Measurements from ENCODE around the gene RPL28. TPM values are rescaled to one million over a fixed set of nuclear protein-coding genes. Genes with fewer than 3 reads are reported as not detected.
A peak's percentile ranks its signal among the peaks of the same experiment; 100 is the strongest.

The RPL28 gene
- total and polyA plus RNA-seq, 2 donors (not counting 3 experiments of a cell fraction or from before 2014, with no cell fraction given): 1,872 to 3,435 TPM

- dilution Hi-C loops (cut with MboI; ENCODE audit: extremely low pct_ligation_motif_present, low sequenced_read_pairs): no loop called here
- H3K9me1 ChIP-seq (replicated peaks; ENCODE audit: control insufficient read depth, extremely low read depth, insufficient read depth, low read length): no peaks in the 10 kb centered on the region
- H3K9ac ChIP-seq (replicated peaks; ENCODE audit: extremely low read depth, insufficient read depth, low read length): no peak overlapping the region
- DNase-seq (ENCODE audit: low read depth, low spot score): no peak
- H3K4me3 ChIP-seq (replicated peaks in 1 of 3; ENCODE audit: insufficient read depth in 1 of 3, low read depth in 1 of 3, low read length in 3 of 3): no peak overlapping the region
- H3K79me2 ChIP-seq (ENCODE audit: control insufficient read depth, insufficient read depth, low read length): no peaks in the 10 kb centered on the region
- intact Hi-C loops (cut with micrococcal nuclease): no loop called here
- H2AFZ ChIP-seq (ENCODE audit: low read depth, low read length): no peak overlapping the region
- H3K9me3 ChIP-seq (replicated peaks; ENCODE audit: control insufficient read depth, insufficient read depth, low read length): no peaks in the 10 kb centered on the region
- H3K27me3 ChIP-seq (ENCODE audit: control insufficient read depth in 2 of 2, insufficient read depth in 2 of 2, low read length in 2 of 2): peaks cover 3% of the 10 kb centered on the region in 2 experiments
- no peak overlapping the region for H3K4me2 ChIP-seq (ENCODE audit: insufficient read depth, low read length)
- H3K4me1 ChIP-seq (ENCODE audit: control insufficient read depth, extremely low read depth, insufficient read depth, low read length): no peaks in the 10 kb centered on the region
- H3K36me3 ChIP-seq (ENCODE audit: control insufficient read depth in 2 of 2, extremely low read depth in 1 of 2, insufficient read depth in 2 of 2, low read length in 2 of 2): no peaks in the 10 kb centered on the region
- POLR2A ChIA-PET: no interaction called here
- no TSS peak for BruUV-seq (replicated peaks)
- H3K27ac ChIP-seq (ENCODE audit: insufficient read depth, low read depth, low read length): no peak overlapping the region
- FAIRE-seq: no peak
- H4K20me1 ChIP-seq (replicated peaks; ENCODE audit: control insufficient read depth, extremely low read depth, insufficient read depth, low read length): no peaks in the 10 kb centered on the region
- TF ChIP-seq MYC (IDR thresholded peaks at IDR 0.05; ENCODE audit: low read depth, low read length) (no peak), JUN (IDR thresholded peaks at IDR 0.05; ENCODE audit: borderline replicate concordance, insufficient read depth, insufficient read length, low read depth) (peak; percentile 6)
- CTCF ChIA-PET: no interaction called here
These were observed 46.7 kb downstream of the RPL28 start for GRCh38 chr19:55432241-55432959.

DNA sequence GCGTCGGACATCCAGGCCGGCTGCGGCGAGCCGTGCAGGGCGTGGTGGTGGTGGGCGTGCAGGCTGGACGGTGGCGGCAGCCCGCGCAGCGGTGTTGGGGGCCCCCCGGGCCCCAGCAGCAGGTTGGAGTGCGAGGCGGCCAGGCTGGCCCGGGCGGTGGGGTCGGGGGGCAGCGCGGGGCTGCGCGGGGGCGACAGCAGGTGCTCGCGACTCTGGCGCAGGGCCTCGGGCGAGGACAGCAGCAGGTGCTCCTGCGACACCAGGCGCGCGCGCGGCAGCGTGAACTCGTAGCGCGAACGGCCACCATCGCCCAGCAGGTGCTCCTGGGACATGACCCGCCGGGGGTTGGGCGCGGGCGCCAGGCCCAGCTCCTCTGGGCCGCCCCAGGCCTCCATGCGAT, 47.6 kb downstream of the RPL28 start:
- no TSS peak for BruUV-seq (replicated peaks)
- TF ChIP-seq JUN (IDR thresholded peaks at IDR 0.05; ENCODE audit: borderline replicate concordance, insufficient read depth, insufficient read length, low read depth) (no peak), POLR2A (IDR thresholded peaks at IDR 0.05; ENCODE audit: low read depth, low read length) (no peak), EZH2 (IDR thresholded peaks at IDR 0.05; ENCODE audit: borderline replicate concordance, low read depth, low read length, severe bottlenecking) (no peak), MYC (IDR thresholded peaks at IDR 0.05; ENCODE audit: low read depth, low read length) (no peak), CTCF (IDR thresholded peaks at IDR 0.05; ENCODE audit: extremely low read depth in 1 of 2, insufficient read depth in 1 of 2, low read depth in 1 of 2, low read length in 2 of 2) (no peak), MAX (IDR thresholded peaks at IDR 0.05; ENCODE audit: insufficient read depth, insufficient read length) (no peak), POLR2AphosphoS5 (IDR thresholded peaks at IDR 0.05; ENCODE audit: insufficient read depth, low read depth, low read length) (no peak), GATA2 (IDR thresholded peaks at IDR 0.05; ENCODE audit: insufficient read depth, insufficient read length, low read depth, low read length) (no peak), FOS (IDR thresholded peaks at IDR 0.05; ENCODE audit: borderline replicate concordance, insufficient read depth, low read length) (no peak)
- H3K9me3 ChIP-seq (replicated peaks; ENCODE audit: control insufficient read depth, insufficient read depth, low read length): no peaks in the 10 kb centered on the region
- no peak for FAIRE-seq
- intact Hi-C loops (cut with micrococcal nuclease) (no loop called here), dilution Hi-C loops (cut with MboI; ENCODE audit: extremely low pct_ligation_motif_present, low sequenced_read_pairs) (no loop called here)
- no peaks in the 10 kb centered on the region for H3K36me3 ChIP-seq (ENCODE audit: control insufficient read depth in 2 of 2, extremely low read depth in 1 of 2, insufficient read depth in 2 of 2, low read length in 2 of 2)
- no peak for DNase-seq (ENCODE audit: low read depth, low spot score)
- peaks cover 3% of the 10 kb centered on the region in 2 experiments for H3K27me3 ChIP-seq (ENCODE audit: control insufficient read depth in 2 of 2, insufficient read depth in 2 of 2, low read length in 2 of 2)
- H2AFZ ChIP-seq (ENCODE audit: low read depth, low read length): no peak overlapping the region
- no peaks in the 10 kb centered on the region for H3K79me2 ChIP-seq (ENCODE audit: control insufficient read depth, insufficient read depth, low read length)
- H3K9ac ChIP-seq (replicated peaks; ENCODE audit: extremely low read depth, insufficient read depth, low read length): no peak overlapping the region
- no peaks in the 10 kb centered on the region for H4K20me1 ChIP-seq (replicated peaks; ENCODE audit: control insufficient read depth, extremely low read depth, insufficient read depth, low read length)
- no peaks in the 10 kb centered on the region for H3K4me1 ChIP-seq (ENCODE audit: control insufficient read depth, extremely low read depth, insufficient read depth, low read length)
- H3K9me1 ChIP-seq (replicated peaks; ENCODE audit: control insufficient read depth, extremely low read depth, insufficient read depth, low read length): no peaks in the 10 kb centered on the region
- CTCF ChIA-PET: no interaction called here
- POLR2A ChIA-PET: no interaction called here
- H3K27ac ChIP-seq (ENCODE audit: insufficient read depth, low read depth, low read length): no peak overlapping the region
- H3K4me2 ChIP-seq (ENCODE audit: insufficient read depth, low read length): no peak overlapping the region
- no peak overlapping the region for H3K4me3 ChIP-seq (replicated peaks in 1 of 3; ENCODE audit: insufficient read depth in 1 of 3, low read depth in 1 of 3, low read length in 3 of 3)
